Astrocyte of the spinal cord (primary cell): ENCODE results near the gene SLC5A10.
"Not testable (repeated sequence)": the region's sequence is repeated elsewhere in the genome, so short reads cannot be mapped to it uniquely, and the experiment has no call there.

Source experiments
- DNase-seq: peaks from one replicate; pipeline ENCODE4 v3.0.0; 2011; ENCODE audit warnings: low read depth, low spot score
- H3K4me3 ChIP-seq: 2 replicates; pipeline ENCODE4 v1.5.1; 2011; ENCODE audit warnings: low read depth, mild to moderate bottlenecking, low read length, moderate library complexity
- in situ Hi-C: cut with HindIII; loops from 2 replicates; pipeline ENCODE4 v1.10.0; 2017; ENCODE audit warnings: low sequenced_read_pairs

The SLC5A10 gene

GRCh38 chr17:19062718-19063325 lies 110.9 kb downstream of the SLC5A10 start:
- DNase-seq, in situ Hi-C loops, H3K4me3 ChIP-seq: not testable (repeated sequence)

- H3K4me3 ChIP-seq, in situ Hi-C loops, DNase-seq: not testable (repeated sequence)
Measured at GRCh38 chr17:19063326-19063956, 111.5 kb downstream of the SLC5A10 start.

- in situ Hi-C loops, DNase-seq, H3K4me3 ChIP-seq: not testable (repeated sequence)
Measured at GRCh38 chr17:19064378-19064777, 112.4 kb downstream of the SLC5A10 start.

GRCh38 chr17:19070318-19071168 lies 118.6 kb downstream of the SLC5A10 start:
- DNase-seq, H3K4me3 ChIP-seq, in situ Hi-C loops: not testable (repeated sequence)
